H1 (cell line): Measurements from ENCODE around the gene ATG7. TPM values are rescaled to one million over a fixed set of nuclear protein-coding genes. Genes with fewer than 3 reads are reported as not detected.

Experiments used
- CTCF ChIA-PET: fragments of 300-600 bp; sonication (Branson Sonifier 250); formaldehyde crosslinking; loops from one replicate; lab custom pipeline; 2021; ENCODE audit not compliant: partially characterized antibody; lab: Charles Lee
- POLR2A ChIA-PET: fragments of 300-600 bp; sonication (Branson Sonifier 250); formaldehyde crosslinking; loops from one replicate; lab custom pipeline; 2021; ENCODE audit warnings: inconsistent platforms; ENCODE audit not compliant: partially characterized antibody; lab: Charles Lee
- DNase-seq, 2 experiments: peaks; one replicate each; pipeline versions ENCODE4 v3.0.0 to v3.0.0-alpha.2; 2010 to 2022; ENCODE audit warnings: low spot score in 2 of 2, low read depth in 1 of 2, mixed read lengths in 1 of 2
- FAIRE-seq: peaks from 2 replicates; lab custom pipeline; 2011; peaks lifted over from hg19 to GRCh38; lab: Jason Lieb, UNC
- H2AFZ ChIP-seq: 2 replicates; pipeline ENCODE4 v1.8.1; 2012; ENCODE audit warnings: low read length, inconsistent platforms
- H2AK5ac ChIP-seq: 2 replicates; pipeline ENCODE4 v1.6.1; 2013; ENCODE audit warnings: low read depth, low read length
- H2BK120ac ChIP-seq: replicated peaks from 2 replicates; pipeline ENCODE3; 2013; ENCODE audit warnings: low read depth, low read length, inconsistent platforms
- H2BK12ac ChIP-seq: 2 replicates; pipeline ENCODE4 v1.6.1; 2013; ENCODE audit warnings: low read depth, low read length
- H2BK15ac ChIP-seq: 2 replicates; pipeline ENCODE4 v1.6.1; 2013; ENCODE audit warnings: low read length
- H2BK20ac ChIP-seq: 2 replicates; pipeline ENCODE4 v1.6.1; 2013; ENCODE audit warnings: low read length
- H2BK5ac ChIP-seq: 2 replicates; pipeline ENCODE4 v1.6.1; 2013; ENCODE audit warnings: low read depth, low read length
- H3K14ac ChIP-seq: 2 replicates; pipeline ENCODE4 v1.6.1; 2013; ENCODE audit warnings: inconsistent platforms; ENCODE audit not compliant: insufficient read length
- H3K18ac ChIP-seq: 2 replicates; pipeline ENCODE4 v1.6.1; 2013; ENCODE audit warnings: low read length; ENCODE audit errors: extremely low read depth
- H3K23ac ChIP-seq: 2 replicates; pipeline ENCODE4 v1.6.1; 2013; ENCODE audit warnings: inconsistent platforms; ENCODE audit not compliant: insufficient read length
- H3K23me2 ChIP-seq: 2 replicates; pipeline ENCODE4 v1.6.1; 2013; ENCODE audit warnings: low read depth, low read length
- H3K27ac ChIP-seq: 2 replicates; pipeline ENCODE4 v1.6.1; 2011; ENCODE audit warnings: low read depth, low read length, inconsistent platforms
- H3K27me3 ChIP-seq, 4 experiments: replicated peaks in 1 of 4; 1 replicate in 1 of 4; 2 replicates in 3 of 4; pipeline versions ENCODE4 v1.6.1 to v1.8.1; 2011 to 2013; ENCODE audit warnings: low read length in 3 of 4, mild to moderate bottlenecking in 3 of 4, inconsistent platforms in 2 of 4, mixed read lengths in 2 of 4, moderate library complexity in 1 of 4; ENCODE audit not compliant: control insufficient read depth in 3 of 4, insufficient read depth in 3 of 4; ENCODE audit errors: extremely low read depth in 1 of 4
- H3K36me3 ChIP-seq, 4 experiments: 2 replicates each; pipeline versions ENCODE4 v1.6.1 to v1.8.1; 2011 to 2013; ENCODE audit warnings: mild to moderate bottlenecking in 4 of 4, low read length in 3 of 4, moderate library complexity in 2 of 4, control low read depth in 1 of 4, inconsistent platforms in 1 of 4; ENCODE audit not compliant: insufficient read depth in 4 of 4, control insufficient read depth in 2 of 4
- H3K4ac ChIP-seq: replicated peaks from 2 replicates; pipeline ENCODE3; 2013; ENCODE audit warnings: low read length, low read depth, mixed read lengths, inconsistent platforms; ENCODE audit not compliant: insufficient read length
- H3K4me1 ChIP-seq, 4 experiments: replicated peaks in 1 of 4; 1 replicate in 1 of 4; 2 replicates in 3 of 4; pipeline versions ENCODE4 v1.6.1 to v1.8.1; 2011 to 2013; ENCODE audit warnings: low read length in 3 of 4, inconsistent platforms in 2 of 4, mixed read lengths in 1 of 4; ENCODE audit not compliant: insufficient read depth in 4 of 4, control insufficient read depth in 3 of 4
- H3K4me2 ChIP-seq, 2 experiments: 2 replicates each; pipeline versions ENCODE4 v1.6.1 to v1.8.1; 2011 to 2013; ENCODE audit warnings: low read depth in 2 of 2, low read length in 2 of 2, control low read depth in 1 of 2, inconsistent platforms in 1 of 2, mild to moderate bottlenecking in 1 of 2; ENCODE audit not compliant: insufficient read depth in 1 of 2
- H3K4me3 ChIP-seq, 4 experiments: fragments of 200-600, 300-600 bp in 1 of 4; sonication (generic), shearing (Covaris generic), sonication (Bioruptor Twin) in 1 of 4; 2 replicates each; pipeline versions ENCODE4 v1.5.1 to v1.8.1; 2011 to 2016; ENCODE audit warnings: low read length in 4 of 4, low read depth in 3 of 4, control low read depth in 2 of 4, inconsistent platforms in 2 of 4, mild to moderate bottlenecking in 2 of 4, mixed read lengths in 1 of 4, moderate library complexity in 1 of 4; ENCODE audit not compliant: insufficient read depth in 2 of 4; ENCODE audit errors: extremely low read depth in 1 of 4
- H3K56ac ChIP-seq: replicated peaks from 2 replicates; pipeline ENCODE3; 2013; ENCODE audit warnings: low read depth, mild to moderate bottlenecking, mixed read lengths, low read length, inconsistent platforms; ENCODE audit not compliant: insufficient read length
- H3K79me1 ChIP-seq: 2 replicates; pipeline ENCODE4 v1.6.1; 2013; ENCODE audit warnings: low read depth, low read length, control low read depth
- H3K79me2 ChIP-seq, 2 experiments: 2 replicates each; pipeline versions ENCODE4 v1.6.1 to v1.8.1; 2012 to 2013; ENCODE audit warnings: low read length in 2 of 2, mild to moderate bottlenecking in 2 of 2, inconsistent platforms in 1 of 2; ENCODE audit not compliant: insufficient read depth in 2 of 2, control insufficient read depth in 1 of 2
- H3K9ac ChIP-seq, 4 experiments: replicated peaks in 1 of 4; 1 replicate in 1 of 4; 2 replicates in 3 of 4; pipeline versions ENCODE4 v1.6.1 to v1.8.1; 2011 to 2013; ENCODE audit warnings: low read depth in 3 of 4, low read length in 3 of 4, control low read depth in 2 of 4, mild to moderate bottlenecking in 2 of 4, moderate library complexity in 2 of 4, inconsistent platforms in 1 of 4; ENCODE audit errors: extremely low read depth in 1 of 4
- H3K9me3 ChIP-seq, 2 experiments: 2 replicates each; pipeline versions ENCODE4 v1.6.1 to v1.8.1; 2012 to 2013; ENCODE audit warnings: mild to moderate bottlenecking in 2 of 2, moderate library complexity in 2 of 2, control low read depth in 1 of 2, inconsistent platforms in 1 of 2, low read depth in 1 of 2, low read length in 1 of 2, mixed read lengths in 1 of 2; ENCODE audit not compliant: insufficient read depth in 2 of 2
- H4K20me1 ChIP-seq, 2 experiments: replicated peaks in 1 of 2; 2 replicates each; pipeline versions ENCODE3 to v1.8.1; 2011 to 2013; ENCODE audit warnings: inconsistent platforms in 2 of 2, low read length in 2 of 2, mild to moderate bottlenecking in 1 of 2; ENCODE audit not compliant: insufficient read depth in 2 of 2, control insufficient read depth in 1 of 2
- H4K5ac ChIP-seq: 2 replicates; pipeline ENCODE4 v1.6.1; 2013; ENCODE audit warnings: low read length, low read depth, mixed read lengths, inconsistent platforms; ENCODE audit not compliant: insufficient read length
- H4K8ac ChIP-seq: 2 replicates; pipeline ENCODE4 v1.8.0; 2013; ENCODE audit warnings: mild to moderate bottlenecking, moderate library complexity, low read length, inconsistent platforms; ENCODE audit not compliant: insufficient read depth; ENCODE audit errors: extremely low read depth
- H4K91ac ChIP-seq: replicated peaks from 2 replicates; pipeline ENCODE3; 2013; ENCODE audit warnings: low read length, mixed read lengths, inconsistent platforms; ENCODE audit not compliant: insufficient read length
- BRCA1 ChIP-seq: IDR thresholded peaks from 2 replicates; pipeline ENCODE4 v1.6.1; 2012; ENCODE audit warnings: low read depth, low read length, improper control_type of control experiment
- CTBP2 ChIP-seq: IDR thresholded peaks from 2 replicates; pipeline ENCODE4 v1.7.0; 2011; ENCODE audit warnings: borderline replicate concordance, mild to moderate bottlenecking, moderate library complexity, mixed read lengths, low read length; ENCODE audit not compliant: insufficient read depth, insufficient read length
- JUN ChIP-seq: IDR thresholded peaks from 2 replicates; pipeline ENCODE4 v1.6.1; 2011; ENCODE audit warnings: low read depth, mild to moderate bottlenecking, improper control_type of control experiment, low read length
- RXRA ChIP-seq: IDR thresholded peaks from 2 replicates; pipeline ENCODE4 v1.6.1; 2011; ENCODE audit warnings: low read depth, mild to moderate bottlenecking, low read length, moderate library complexity; ENCODE audit not compliant: insufficient read depth
- TCF12 ChIP-seq: IDR thresholded peaks from 2 replicates; pipeline ENCODE4 v1.6.1; 2011; ENCODE audit warnings: low read depth, mild to moderate bottlenecking, low read length
- polyA plus RNA-seq, 7 experiments: library from polyadenylated mRNA; depleted of rRNA in 3 of 7; stranded (reverse) in 5 of 7; unstranded in 2 of 7; fragments of >200 nt in 5 of 7; fragments of 200-250 nt in 2 of 7; gene quantifications; 1 replicate in 5 of 7; 2 replicates in 1 of 7; 4 replicates in 1 of 7; pipeline versions ENCODE4 v1.2.1 to v1.2.3, GENCODE V29; 2011 to 2013; ENCODE audit warnings: missing spikeins in 2 of 7, mixed read lengths in 2 of 7
- total RNA-seq: library from RNA; stranded (reverse); fragmentation: NEBNext Ultra II Directional; extraction: Animal tissue kit (Norgen Biotek cat#: 25700); gene quantifications from 2 replicates; pipeline ENCODE4 v1.2.1, GENCODE V29; 2021
- TF ChIP-seq, protein P1 (sequence below): IDR thresholded peaks from 2 replicates; pipeline ENCODE4 v1.6.1; 2011; ENCODE audit warnings: low read length, improper control_type of control experiment
- TF ChIP-seq, protein P2 (sequence below): IDR thresholded peaks from 2 replicates; pipeline ENCODE4 v1.6.1; 2012; ENCODE audit warnings: inconsistent platforms

Gene ATG7
- total and polyA plus RNA-seq, 2 of the 8 experiments (the other 6 are each of a cell fraction or from before 2014, with no cell fraction given), result 15.0 to 19.1 TPM

GRCh38 chr3:11411956-11412355 is 139.8 kb downstream of the ATG7 start:
- H3K4me2 ChIP-seq, result no peak overlapping the region
- no peak overlapping the region for H3K9ac ChIP-seq
- TF ChIP-seq TCF12, result no peak
- TF ChIP-seq, protein P1, sequence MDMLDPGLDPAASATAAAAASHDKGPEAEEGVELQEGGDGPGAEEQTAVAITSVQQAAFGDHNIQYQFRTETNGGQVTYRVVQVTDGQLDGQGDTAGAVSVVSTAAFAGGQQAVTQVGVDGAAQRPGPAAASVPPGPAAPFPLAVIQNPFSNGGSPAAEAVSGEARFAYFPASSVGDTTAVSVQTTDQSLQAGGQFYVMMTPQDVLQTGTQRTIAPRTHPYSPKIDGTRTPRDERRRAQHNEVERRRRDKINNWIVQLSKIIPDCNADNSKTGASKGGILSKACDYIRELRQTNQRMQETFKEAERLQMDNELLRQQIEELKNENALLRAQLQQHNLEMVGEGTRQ, result no peak
- TF ChIP-seq, protein P2, sequence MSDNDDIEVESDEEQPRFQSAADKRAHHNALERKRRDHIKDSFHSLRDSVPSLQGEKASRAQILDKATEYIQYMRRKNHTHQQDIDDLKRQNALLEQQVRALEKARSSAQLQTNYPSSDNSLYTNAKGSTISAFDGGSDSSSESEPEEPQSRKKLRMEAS, result no peak
- TF ChIP-seq CTBP2, result no peak
- TF ChIP-seq JUN, result no peak
- no peak for TF ChIP-seq BRCA1
- TF ChIP-seq RXRA, result no peak
- H3K23me2 ChIP-seq, result no peaks in the 10 kb centered on the region
- H3K36me3 ChIP-seq, result no peaks in the 10 kb centered on the region
- FAIRE-seq (no peak), DNase-seq (no peak)
- H3K27me3 ChIP-seq, result no peaks in the 10 kb centered on the region
- H3K23ac ChIP-seq, result no peak overlapping the region
- no peak overlapping the region for H2BK5ac ChIP-seq
- no peak overlapping the region for H3K18ac ChIP-seq
- H2AFZ ChIP-seq, result no peak overlapping the region
- CTCF ChIA-PET, result interaction anchor here (0.6 to 0.7 kb wide), 2 partner anchors 121 to 210 kb away, joined by 3 read pairs; no protein-coding TSS in a partner anchor
- no peaks in the 10 kb centered on the region for H3K79me2 ChIP-seq
- H3K4me3 ChIP-seq, result no peak overlapping the region
- H4K20me1 ChIP-seq, result no peaks in the 10 kb centered on the region
- H3K9me3 ChIP-seq, result peaks cover 15 to 18% of the 10 kb centered on the region in 2 experiments
- no peak overlapping the region for H3K27ac ChIP-seq
- POLR2A ChIA-PET, result no interaction called here
- no peak overlapping the region for H2AK5ac ChIP-seq
- H4K5ac ChIP-seq, result no peak overlapping the region
- H2BK15ac ChIP-seq, result no peak overlapping the region
- H3K56ac ChIP-seq, result no peak overlapping the region
- no peak overlapping the region for H2BK120ac ChIP-seq
- H3K79me1 ChIP-seq, result no peaks in the 10 kb centered on the region
- H3K4me1 ChIP-seq, result no peaks in the 10 kb centered on the region
- no peak overlapping the region for H3K14ac ChIP-seq
- no peak overlapping the region for H2BK12ac ChIP-seq
- no peak overlapping the region for H4K8ac ChIP-seq
- H2BK20ac ChIP-seq, result no peak overlapping the region
- no peak overlapping the region for H4K91ac ChIP-seq
- H3K4ac ChIP-seq, result no peak overlapping the region
